Ramos (cell line): ENCODE measurements around the gene TMPRSS15.

ENCODE experiments used
- in situ Hi-C: fragments of 300-500 bp; cut with MboI; formaldehyde crosslinking; loops from one replicate; pipeline ENCODE4 v1.14.3; 2022; ENCODE audit warnings: low sequenced_read_pairs; ENCODE audit not compliant: unreplicated experiment

The TMPRSS15 gene

DNA sequence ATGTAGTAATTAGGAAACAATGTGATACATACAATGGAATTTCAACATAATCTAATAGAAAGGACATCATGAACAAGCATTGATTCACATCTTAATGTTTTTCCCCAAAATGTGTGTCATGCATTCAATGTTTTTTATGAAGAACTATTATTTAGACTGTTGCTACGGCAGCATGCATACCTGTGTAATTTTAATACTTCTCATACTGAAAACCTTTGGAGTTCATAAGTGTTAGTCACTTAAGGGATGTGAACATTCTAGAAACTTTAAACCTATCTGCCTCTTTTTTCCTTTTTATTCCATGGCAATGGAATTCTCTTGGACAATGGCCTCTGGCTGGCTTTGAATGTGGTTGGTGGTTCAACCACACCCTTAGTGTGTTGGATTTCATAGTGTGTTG, 48.6 kb downstream of the TMPRSS15 start:
- in situ Hi-C loops = no loop called here

DNA sequence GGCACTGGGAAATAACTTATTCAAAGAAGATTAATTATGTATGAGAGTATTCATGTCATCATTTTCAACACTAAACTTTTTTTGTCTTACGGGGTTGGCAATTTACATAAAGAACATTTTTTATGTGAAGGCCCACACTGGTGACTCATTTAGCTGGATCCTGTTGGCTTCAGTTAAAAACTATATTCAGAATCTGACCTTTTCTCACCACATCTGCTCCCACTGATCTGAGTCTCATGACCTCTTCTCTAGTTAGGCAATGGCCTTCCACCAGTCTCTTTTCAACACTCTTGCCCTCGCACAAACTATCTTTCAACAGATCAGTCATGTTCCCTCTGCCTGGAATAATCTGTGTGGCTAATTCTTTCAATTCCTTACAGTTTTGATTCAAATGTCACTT, 53.4 kb downstream of the TMPRSS15 start:
- in situ Hi-C loops = no loop called here

DNA sequence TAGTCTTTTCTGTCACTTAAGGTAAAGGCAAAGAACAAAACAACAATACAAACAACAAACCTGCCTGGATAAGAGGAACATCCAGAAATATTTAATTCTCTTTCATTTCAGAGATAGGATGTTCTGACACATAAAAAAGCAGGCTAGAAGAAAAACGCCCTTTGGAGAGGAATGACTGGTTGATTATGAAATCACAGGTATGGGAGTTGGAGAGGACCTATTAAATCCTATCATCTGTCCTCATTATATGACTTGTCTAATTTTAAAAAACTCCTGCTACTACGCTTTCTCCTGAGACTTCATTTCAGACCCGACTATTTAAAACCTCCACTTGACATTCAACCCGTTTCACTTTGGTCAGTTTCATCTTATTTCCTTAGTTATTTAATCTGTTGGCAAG, 54.1 kb downstream of the TMPRSS15 start:
- in situ Hi-C loops = no loop called here

DNA sequence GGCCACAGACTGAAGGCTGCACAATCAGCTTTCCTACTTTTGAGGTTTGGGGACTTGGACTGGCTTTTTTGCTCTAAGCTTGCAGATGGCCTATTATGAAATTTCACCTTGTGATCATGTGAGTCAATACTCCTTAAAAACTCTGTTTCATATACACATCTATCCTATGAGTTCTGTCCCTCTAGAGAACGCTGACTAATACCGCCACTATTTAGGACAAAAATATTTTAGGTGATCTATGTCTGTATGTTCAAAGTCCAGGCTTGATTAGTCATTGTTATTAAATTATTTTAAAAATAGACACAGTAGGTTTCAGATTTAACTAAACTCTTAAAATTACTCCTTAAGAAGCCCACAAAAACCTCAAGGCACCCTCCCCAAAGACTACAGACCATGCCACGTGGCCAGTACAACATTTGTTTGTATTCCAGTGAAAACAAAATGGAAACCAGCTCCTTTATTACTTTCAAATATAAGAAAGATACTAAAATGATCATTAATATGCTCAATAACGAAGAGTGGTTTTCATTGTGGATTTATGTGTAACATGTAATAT, 63.1 kb downstream of the TMPRSS15 start:
- in situ Hi-C loops = no loop called here

DNA sequence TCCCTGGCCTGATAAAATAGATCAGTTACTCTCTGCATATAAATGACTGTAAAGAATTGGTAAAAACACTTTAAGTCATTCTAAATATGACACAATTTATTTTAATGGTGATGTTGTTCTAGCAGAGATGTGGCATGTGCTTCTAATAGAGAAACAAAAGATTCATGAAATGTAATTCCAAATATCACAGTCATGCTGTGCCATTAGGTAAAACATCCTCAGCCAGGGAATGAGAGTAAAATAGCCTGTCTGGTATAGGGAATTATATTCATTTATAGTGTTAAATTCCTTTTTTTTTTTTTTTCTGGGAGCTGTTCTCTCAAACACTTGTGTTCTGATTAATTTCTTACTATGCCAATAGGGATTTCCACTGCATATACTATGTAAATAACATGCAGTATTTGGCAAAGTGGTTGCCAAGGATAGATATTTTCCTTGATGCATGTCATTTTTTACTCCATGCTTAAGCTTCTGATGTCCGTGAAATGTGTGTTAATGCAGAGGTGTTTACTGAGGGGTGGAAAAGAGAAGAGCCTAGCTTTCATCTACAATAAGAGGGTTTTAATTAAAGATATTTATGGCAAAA, 67.8 kb downstream of the TMPRSS15 start:
- in situ Hi-C loops = no loop called here

DNA sequence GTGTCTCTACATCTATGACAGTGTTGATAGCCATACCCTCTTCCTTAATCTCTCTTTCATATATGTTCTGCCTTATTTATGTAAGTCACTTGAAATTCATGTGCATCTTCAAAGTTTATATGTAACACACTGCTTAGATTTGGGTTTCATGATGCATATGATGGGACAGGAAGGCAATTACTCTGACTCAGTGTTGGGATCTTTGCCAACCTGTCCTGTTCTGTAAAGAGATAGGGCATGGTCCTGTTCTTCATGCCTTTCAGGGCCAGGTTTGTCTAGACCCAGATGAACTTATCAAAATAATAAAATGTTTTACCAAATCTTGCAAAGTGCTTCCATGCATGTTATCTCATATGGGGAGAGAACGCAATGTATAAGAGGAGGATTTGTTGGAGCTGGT, 69.5 kb downstream of the TMPRSS15 start:
- in situ Hi-C loops = no loop called here

DNA sequence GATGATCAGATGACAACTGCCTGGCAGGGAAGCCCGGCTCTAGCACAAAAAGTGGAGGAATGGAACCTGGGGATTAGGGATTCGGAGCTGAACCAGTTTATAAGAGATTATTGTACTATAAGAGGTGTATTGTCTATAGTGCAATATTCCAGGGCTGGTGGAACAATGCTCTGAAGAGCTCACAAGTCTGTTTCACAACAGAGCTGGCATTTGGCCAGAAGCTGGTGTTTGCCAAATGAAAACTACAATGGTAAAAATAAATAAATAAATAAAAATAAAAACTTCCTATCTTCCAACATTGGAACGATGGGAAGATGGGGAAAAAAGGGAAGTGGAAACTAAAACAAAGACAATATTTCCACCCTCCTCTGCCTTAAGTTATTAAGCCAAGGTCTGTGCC, 85.4 kb downstream of the TMPRSS15 start:
- in situ Hi-C loops = no loop called here

DNA sequence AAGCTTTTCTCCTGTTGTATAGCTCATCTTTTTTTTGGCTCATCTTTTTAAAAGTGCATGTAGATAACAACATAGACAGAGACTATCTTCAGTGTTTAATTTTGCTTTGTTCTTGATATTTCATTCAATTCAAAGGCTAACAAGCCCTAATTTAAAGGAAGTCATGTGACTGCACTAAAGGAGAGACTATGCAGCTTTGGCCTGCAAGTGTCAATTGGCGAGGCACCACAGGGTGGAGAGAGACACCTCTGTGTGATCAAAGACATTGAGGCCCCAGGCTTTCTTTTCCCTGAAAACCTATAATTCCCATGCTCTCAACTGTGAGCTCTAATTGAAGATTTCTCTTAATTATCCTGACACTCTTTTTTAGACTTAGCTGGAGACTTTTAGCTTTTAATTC, 105.4 kb downstream of the TMPRSS15 start:
- in situ Hi-C loops = no loop called here

DNA sequence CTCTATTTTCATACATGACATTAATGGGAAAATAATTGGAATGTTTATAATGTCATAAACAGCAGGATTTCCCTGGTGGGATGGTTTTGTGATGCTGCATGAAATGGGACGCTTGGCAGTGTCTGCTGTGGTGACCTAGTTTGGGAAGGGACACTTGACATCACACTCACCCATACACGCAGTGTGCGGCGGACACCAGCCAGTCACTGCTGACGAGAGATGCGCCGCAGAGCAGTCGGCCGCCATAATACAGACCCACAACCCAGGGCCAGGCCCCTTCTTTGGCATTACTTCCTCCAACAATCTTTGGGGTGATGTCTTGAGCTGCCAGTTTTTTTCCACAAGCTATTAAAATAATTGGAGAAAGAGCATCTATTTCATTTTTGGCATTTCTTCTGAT, 109.5 kb downstream of the TMPRSS15 start:
- in situ Hi-C loops = no loop called here

DNA sequence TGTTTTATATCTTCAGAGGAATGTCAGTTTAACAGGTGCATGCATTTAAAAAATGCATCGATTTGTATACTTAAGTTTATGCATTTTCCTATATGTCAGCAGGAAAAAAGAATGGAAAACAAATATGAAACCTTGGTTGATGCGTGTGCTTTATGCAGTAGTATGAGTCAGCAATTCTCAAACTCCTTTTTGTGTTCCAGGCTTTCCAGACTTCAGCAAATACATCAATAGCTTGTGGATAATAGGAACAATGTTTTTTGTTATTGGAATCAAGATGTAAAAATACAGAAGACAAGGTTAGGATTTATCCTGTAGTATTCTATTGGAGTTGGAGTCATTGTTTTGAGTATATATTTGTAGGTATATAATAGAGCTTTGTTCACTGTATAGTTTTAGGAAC, 113.7 kb downstream of the TMPRSS15 start:
- in situ Hi-C loops = no loop called here

DNA sequence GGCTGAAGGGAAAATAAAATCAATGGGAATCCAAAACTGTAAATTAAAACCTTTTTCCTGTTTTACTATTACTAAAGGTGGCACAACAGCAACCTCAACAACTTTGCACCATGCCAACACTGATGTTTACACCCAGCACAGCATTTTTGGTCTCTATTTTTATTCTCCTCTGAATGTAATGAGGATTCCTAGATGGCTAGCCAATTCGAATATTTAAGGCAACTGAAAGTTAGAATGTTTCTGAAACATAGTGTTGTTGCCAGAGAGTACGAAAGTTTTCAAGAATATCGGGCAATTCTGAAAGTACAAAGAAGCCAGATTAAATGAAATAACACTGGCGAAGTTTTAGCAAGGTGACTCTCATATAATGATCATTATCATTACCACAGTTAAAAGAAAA, 118.2 kb downstream of the TMPRSS15 start:
- in situ Hi-C loops = no loop called here

DNA sequence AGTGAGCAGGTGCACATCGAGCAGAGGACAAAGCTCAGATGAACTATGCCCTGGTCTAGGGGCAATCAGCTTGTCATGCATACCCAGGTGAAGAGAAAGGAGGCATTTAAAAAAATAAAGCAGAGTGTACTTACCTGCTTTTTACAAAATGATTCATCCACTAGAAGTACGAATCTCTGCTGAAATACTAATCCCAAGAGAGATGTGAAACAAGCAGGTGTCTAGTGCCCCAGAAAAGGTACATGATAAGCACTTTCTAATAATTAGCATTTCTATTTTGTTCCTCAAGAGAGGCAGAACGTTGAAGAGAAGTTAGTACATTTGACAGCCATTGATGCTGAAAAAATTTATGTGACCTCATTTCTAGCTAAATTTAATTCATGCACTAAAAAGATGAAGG, 127.8 kb downstream of the TMPRSS15 start:
- in situ Hi-C loops = no loop called here

DNA sequence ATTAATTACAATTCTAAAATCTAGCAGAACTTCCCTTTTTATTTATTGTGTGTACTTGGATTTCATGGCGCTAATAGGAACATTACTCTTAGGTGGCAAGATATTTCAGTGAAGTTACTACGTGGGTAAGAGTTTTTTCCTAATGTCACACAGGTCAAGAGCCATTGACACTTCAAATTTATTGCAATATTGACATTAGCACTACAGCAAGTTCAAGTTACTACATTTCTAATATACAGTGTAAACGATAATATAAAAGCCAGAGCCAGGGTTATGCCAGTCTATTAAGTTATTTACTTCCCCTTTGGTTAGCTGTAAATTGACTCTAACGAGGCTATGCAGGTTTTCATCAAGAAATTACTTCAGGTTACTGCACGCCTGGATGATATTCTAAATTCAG, 129.2 kb downstream of the TMPRSS15 start:
- in situ Hi-C loops = no loop called here

DNA sequence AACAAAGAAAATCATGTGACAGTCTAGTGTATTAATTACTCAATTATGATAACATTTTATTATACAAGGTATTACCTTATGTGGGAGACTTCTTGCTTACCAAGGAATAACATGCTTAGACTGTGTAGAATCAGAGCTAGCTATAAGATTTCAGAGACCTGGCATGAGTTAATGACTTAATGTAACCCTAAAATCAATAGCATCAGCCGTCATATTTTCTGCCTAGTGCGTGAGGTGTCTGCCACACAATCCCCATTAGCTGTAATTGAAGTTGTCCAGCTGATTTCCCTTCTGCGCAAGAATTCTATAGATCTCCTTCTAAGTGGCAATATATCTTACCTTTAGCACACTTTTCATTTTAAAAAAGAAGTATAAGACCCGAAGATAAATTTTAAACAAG, 130.2 kb downstream of the TMPRSS15 start:
- in situ Hi-C loops = no loop called here

DNA sequence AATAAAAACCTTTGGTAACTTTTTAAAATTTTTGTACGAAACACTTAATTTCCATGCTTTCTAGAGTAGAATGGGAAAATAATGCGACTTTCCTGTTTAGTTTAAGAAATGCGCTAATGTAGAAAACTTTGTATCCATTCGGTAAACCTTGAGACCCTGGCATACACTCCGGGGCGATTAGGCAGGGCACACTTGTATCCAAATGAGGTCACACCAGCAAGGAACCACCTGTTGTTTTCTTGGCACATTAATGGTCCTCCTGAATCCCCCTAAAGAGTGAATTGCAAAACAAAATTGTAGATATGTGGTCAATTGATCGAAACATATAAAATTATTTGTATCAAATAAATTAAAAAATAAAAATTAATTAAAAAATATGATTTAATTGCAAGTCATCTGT, 133.7 kb downstream of the TMPRSS15 start:
- in situ Hi-C loops = no loop called here

DNA sequence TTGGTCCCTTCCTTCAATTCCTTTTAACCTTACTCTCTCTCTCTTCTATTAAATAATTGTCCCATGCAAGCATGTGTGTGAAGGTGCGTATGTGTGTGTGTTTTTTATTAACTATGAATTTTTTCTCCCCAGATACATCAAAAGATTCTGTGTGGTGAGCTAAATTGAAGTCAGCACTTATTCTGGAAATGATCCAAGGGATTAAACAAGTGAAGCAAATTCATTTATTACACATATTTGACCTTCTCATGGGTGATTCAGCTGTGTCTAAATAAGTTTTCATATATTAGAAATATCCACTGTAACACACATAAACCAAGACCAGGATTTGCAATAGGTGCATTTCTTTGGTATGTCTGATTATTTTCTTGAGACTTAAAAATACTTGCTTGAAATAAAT, 134.7 kb downstream of the TMPRSS15 start:
- in situ Hi-C loops = no loop called here

DNA sequence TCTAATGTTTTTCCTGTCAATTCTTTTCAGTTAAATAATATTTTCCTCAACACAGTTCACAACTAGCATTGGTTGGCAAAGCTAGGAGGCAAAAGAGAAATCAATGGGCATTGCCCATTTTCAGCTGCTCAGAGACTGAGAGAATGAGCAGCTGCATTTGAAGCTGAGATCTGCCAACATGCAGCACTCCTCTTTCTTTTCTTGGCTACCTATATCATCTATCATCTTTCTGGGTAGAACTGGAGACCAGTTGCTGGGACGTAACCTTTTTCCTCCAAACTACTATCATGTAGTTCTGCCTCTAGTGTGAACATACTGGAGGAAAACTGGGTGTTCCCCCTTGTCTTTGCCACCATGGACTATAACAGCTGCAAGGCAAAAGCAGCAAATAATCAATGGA, 136.1 kb downstream of the TMPRSS15 start:
- in situ Hi-C loops = no loop called here

DNA sequence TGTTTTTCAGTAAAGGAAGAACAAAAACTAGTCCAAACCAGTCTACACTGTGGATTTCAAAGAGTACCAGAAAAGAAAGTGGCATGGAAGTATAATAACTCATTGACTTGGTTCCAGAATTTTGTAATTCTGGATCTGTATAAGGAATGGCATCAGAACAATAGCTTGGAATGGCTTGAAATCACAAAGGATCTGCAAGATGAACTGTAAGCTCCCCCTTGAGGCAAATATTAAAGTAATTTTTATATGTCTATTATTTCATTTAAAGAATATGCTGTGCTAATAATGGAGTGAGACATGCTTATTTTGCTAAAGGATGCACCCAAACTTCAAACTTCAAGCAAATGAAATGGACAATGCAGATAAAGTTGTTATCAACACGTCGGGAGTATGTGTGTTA, 137.6 kb downstream of the TMPRSS15 start:
- in situ Hi-C loops = no loop called here

DNA sequence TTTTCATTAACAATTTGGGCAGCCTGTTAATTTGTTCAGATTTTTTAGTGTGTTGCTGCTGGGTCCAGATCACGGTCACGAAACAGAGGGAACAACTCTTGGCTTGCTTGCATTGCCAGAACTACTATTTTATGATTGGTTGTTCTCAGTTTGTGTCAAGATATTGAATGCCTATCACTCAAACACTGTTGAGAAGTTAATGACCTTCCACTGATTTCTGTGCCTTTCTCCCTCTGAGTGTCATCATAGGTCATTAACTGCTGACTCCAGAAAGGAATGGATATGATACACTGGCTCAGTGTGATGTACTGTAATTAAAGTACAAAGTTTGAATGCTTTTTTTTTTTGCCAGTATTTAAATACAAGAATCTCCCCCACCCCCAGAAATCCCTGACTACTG, 149.8 kb downstream of the TMPRSS15 start:
- in situ Hi-C loops = no loop called here

DNA sequence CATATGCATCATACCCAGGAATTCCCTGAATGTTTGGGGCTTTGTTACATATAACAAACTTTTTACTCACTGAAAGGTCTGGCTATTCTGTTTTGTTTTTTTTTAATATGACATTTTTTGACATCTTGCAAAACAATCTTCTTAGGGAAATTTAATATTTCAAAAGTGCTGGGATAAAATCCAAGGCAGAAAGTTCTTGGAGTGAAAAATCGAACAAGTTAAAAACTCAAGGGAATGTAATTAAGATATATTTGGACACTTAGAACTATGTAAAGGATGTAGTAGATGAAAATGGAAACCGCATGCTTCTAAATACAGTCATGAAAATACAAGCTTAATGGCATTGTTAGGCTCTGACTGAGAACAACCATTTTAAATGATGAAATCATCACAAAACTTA, 150.4 kb downstream of the TMPRSS15 start:
- in situ Hi-C loops = no loop called here

DNA sequence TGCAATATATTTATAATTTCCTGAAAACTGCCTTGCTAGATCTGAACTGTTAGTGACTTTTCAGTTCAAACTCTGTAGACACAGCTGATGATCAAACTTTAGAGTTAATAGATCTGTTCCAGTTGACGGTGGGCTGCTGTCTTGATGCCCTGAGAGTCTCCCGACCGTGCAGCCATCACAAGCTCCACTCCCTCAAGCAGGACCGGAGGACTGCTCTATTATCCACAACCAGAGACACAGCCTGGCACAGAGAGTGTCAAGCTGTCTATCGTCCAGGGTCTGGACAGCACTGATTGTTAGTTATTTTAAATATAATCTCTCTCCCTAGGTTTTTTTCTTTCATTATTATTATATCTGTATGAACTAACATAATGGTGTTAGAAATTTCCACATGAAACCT, 150.9 kb downstream of the TMPRSS15 start:
- in situ Hi-C loops = no loop called here

DNA sequence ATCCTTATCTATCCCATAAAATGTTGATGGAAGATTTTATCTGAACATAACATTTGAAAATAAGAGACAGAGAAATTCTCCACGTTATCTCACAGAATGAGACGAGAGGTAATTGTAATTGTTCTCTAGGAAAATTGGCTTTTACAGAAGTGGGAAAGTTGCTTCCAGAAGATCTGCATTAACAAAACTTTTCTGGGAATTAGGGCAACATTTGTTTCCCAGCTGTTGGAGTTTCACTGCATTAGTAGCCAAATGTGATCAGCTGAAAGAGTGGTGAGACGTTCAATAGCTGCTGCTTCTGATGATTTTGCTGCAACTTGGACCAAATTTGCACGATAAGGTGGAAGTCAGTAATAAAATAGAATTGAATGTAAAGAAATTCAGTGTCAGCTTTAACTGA, 151.3 kb downstream of the TMPRSS15 start:
- in situ Hi-C loops = no loop called here

DNA sequence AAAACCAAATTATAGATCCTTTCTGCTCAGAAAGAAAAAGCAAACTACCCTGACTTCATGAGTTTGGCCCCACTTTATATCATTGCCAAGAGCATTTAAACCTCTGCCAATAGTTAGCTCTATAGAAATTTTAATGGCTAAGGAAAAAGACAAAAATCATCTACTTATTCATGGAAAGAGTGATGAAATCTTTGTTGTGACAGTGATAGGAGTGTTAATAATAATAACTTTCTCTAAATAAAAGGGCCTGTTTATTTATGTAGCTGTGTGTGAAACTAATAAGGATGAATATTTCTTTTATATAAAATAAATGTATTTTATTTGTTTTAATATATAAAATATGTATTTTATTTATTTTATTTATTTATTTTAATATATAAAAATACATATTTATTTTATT, 152.5 kb downstream of the TMPRSS15 start:
- in situ Hi-C loops = no loop called here
